Measurements from ENCODE around the gene LINC01488. TPM values are rescaled to one million over a fixed set of nuclear protein-coding genes. Genes with fewer than 3 reads are reported as not detected.

LINC01488 gene
- total and polyA plus RNA-seq, 10 of the 15 experiments (the other 5 are each of a cell fraction or from before 2014, with no cell fraction given) = not detected

DNA sequence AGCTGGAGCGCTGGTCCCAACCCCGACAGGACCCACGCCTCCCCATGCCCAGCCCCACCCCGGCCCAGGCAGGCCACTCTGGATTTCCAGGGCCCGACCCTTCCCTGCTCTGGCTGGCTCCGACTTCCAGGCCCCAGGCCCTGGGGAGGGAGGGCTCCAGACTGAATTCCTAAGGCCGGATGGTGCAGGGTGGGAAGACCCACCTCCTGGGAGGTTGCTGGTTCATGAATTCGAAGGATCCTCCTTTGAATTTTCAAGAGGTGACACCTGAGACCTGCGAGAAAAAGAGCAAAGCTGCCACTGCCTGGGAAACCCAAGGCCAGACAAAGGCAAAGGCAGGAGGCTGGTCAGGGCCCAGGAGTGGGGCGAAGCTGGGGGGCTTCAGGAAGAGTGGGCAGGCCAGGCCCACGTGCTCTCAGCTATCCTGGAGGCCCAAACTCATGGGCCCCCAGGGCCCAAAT, 47.0 kb upstream of the LINC01488 start:
- ChIA-PET POLR2A (no interaction called here), CTCF (no interaction called here), SMC1A (ENCODE audit: uncharacterized antibody, unreplicated experiment) (interaction anchor here (0.6 kb wide), 1 partner anchor 72 kb away, joined by 4 read pairs; no protein-coding TSS in a partner anchor), RAD21 (ENCODE audit: unreplicated experiment) (no interaction called here)
- TF ChIP-seq MEF2B (IDR thresholded peaks at IDR 0.05; ENCODE audit: partially characterized antibody, poor library complexity, severe bottlenecking) (no peak), NBN (IDR thresholded peaks at IDR 0.05) (no peak), RBBP5 (conservative IDR thresholded peaks at IDR 0.05) (no peak), ASH2L (IDR thresholded peaks at IDR 0.05; ENCODE audit: borderline replicate concordance, low read depth) (no peak), CREM (IDR thresholded peaks at IDR 0.05; ENCODE audit: low read depth) (no peak), NR2C2 (IDR thresholded peaks at IDR 0.05; ENCODE audit: borderline replicate concordance, control insufficient read depth, insufficient read length, low read depth) (no peak)
- BruUV-seq (replicated peaks) = no TSS peak
- FAIRE-seq (no peak), DNase-seq (ENCODE audit: low read depth, low spot score) (no peak), ATAC-seq (no peak)
- intact Hi-C loops (cut with micrococcal nuclease; ENCODE audit: unreplicated experiment) (no loop called here), in situ Hi-C loops (cut with MboI) (no loop called here)
- WGBS (ENCODE audit: insufficient coverage, insufficient replicate concordance, low lambda C conversion rate, missing lambda C conversion rate) = 15% methylated on average over 11 of the region's 11 CpGs
- Histone ChIP-seq H3K9me3 (replicated peaks; ENCODE audit: control insufficient read depth, insufficient read depth, low read length) (no peaks in the 10 kb centered on the region), H3K36me3 (ENCODE audit: control insufficient read depth in 2 of 2, insufficient read depth in 2 of 2, low read length in 1 of 2) (no peaks in the 10 kb centered on the region), H3K27me3 (replicated peaks in 1 of 2; ENCODE audit: control insufficient read depth in 2 of 2, insufficient read depth in 2 of 2, low read length in 1 of 2) (peaks cover 0 to 2% of the 10 kb centered on the region in 2 experiments), H3K79me2 (ENCODE audit: control insufficient read depth, insufficient read depth, low read length) (no peaks in the 10 kb centered on the region), H3K4me1 (ENCODE audit: control insufficient read depth, insufficient read depth, low read length) (no peaks in the 10 kb centered on the region), H3K4me3 (no peak overlapping the region), H4K20me1 (ENCODE audit: control insufficient read depth, insufficient read depth) (no peaks in the 10 kb centered on the region), H3K27ac (ENCODE audit: control insufficient read depth, insufficient read depth) (no peak overlapping the region), H3K9ac (ENCODE audit: control insufficient read depth, insufficient read depth, low read length) (no peak overlapping the region), H2AFZ (ENCODE audit: control insufficient read depth, low read depth, low read length) (no peak overlapping the region), H3K4me2 (ENCODE audit: control insufficient read depth, insufficient read depth) (no peak overlapping the region)

DNA sequence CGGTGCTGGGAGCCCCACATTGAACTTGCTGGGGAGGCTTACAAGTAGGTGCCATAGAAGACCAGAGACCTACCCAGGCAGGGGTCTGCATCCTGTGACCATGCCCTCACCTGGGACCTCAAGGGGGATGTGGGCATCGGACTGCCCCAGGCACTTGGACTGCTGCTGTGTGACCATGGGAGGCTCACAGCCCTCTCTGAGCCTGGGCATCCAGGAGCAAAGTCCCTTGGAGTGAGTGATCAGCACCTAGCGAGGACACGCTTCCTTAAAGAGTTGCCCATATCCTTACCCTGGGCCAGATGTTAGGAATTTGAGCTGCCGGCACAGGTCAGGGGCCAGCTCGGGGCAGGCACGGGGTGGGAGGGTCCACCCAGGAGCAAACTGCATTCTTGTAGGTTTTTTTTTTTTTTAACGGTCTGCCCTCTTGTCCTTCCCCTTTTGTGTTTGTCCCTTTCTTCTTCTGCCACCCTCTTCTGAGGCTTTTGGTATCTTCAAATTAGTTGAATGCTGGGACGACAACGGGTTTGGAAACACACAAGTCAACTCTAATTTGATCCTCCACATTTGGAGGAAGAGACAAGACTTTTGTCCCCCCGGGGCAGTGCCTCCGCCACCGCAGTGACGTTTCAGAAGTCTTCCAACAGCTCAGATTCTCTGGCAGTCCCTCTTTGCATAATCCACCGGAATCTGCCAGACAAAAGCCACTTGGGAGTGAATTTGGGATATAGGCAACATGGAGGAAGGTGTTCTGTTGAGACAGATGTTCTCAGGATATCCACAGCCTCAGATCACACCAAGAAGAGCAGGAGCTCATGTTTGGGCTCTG, 46.1 kb upstream of the LINC01488 start:
- intact Hi-C loops (cut with micrococcal nuclease; ENCODE audit: unreplicated experiment) (no loop called here), in situ Hi-C loops (cut with MboI) (no loop called here)
- ATAC-seq (no peak), DNase-seq (ENCODE audit: low read depth, low spot score) (no peak), FAIRE-seq (no peak)
- ChIA-PET POLR2A (no interaction called here), SMC1A (ENCODE audit: uncharacterized antibody, unreplicated experiment) (no interaction called here), CTCF (no interaction called here), RAD21 (ENCODE audit: unreplicated experiment) (no interaction called here)
- Histone ChIP-seq H4K20me1 (ENCODE audit: control insufficient read depth, insufficient read depth) (no peaks in the 10 kb centered on the region), H2AFZ (ENCODE audit: control insufficient read depth, low read depth, low read length) (no peak overlapping the region), H3K27me3 (replicated peaks in 1 of 2; ENCODE audit: control insufficient read depth in 2 of 2, insufficient read depth in 2 of 2, low read length in 1 of 2) (peaks cover 0 to 2% of the 10 kb centered on the region in 2 experiments), H3K4me3 (no peak overlapping the region), H3K27ac (ENCODE audit: control insufficient read depth, insufficient read depth) (no peak overlapping the region), H3K4me2 (ENCODE audit: control insufficient read depth, insufficient read depth) (no peak overlapping the region), H3K36me3 (ENCODE audit: control insufficient read depth in 2 of 2, insufficient read depth in 2 of 2, low read length in 1 of 2) (no peaks in the 10 kb centered on the region), H3K4me1 (ENCODE audit: control insufficient read depth, insufficient read depth, low read length) (no peaks in the 10 kb centered on the region), H3K9ac (ENCODE audit: control insufficient read depth, insufficient read depth, low read length) (no peak overlapping the region), H3K9me3 (replicated peaks; ENCODE audit: control insufficient read depth, insufficient read depth, low read length) (no peaks in the 10 kb centered on the region), H3K79me2 (ENCODE audit: control insufficient read depth, insufficient read depth, low read length) (no peaks in the 10 kb centered on the region)
- TF ChIP-seq SRF (IDR thresholded peaks at IDR 0.05; ENCODE audit: low read depth in 2 of 2, low read length in 2 of 2) (no peak), GABPA (IDR thresholded peaks at IDR 0.05; ENCODE audit: low read depth) (no peak), ZNF207 (IDR thresholded peaks at IDR 0.05; ENCODE audit: borderline replicate concordance) (no peak), SREBF1 (IDR thresholded peaks at IDR 0.05; ENCODE audit: low read length) (no peak)
- TF ChIP-seq, protein P1, sequence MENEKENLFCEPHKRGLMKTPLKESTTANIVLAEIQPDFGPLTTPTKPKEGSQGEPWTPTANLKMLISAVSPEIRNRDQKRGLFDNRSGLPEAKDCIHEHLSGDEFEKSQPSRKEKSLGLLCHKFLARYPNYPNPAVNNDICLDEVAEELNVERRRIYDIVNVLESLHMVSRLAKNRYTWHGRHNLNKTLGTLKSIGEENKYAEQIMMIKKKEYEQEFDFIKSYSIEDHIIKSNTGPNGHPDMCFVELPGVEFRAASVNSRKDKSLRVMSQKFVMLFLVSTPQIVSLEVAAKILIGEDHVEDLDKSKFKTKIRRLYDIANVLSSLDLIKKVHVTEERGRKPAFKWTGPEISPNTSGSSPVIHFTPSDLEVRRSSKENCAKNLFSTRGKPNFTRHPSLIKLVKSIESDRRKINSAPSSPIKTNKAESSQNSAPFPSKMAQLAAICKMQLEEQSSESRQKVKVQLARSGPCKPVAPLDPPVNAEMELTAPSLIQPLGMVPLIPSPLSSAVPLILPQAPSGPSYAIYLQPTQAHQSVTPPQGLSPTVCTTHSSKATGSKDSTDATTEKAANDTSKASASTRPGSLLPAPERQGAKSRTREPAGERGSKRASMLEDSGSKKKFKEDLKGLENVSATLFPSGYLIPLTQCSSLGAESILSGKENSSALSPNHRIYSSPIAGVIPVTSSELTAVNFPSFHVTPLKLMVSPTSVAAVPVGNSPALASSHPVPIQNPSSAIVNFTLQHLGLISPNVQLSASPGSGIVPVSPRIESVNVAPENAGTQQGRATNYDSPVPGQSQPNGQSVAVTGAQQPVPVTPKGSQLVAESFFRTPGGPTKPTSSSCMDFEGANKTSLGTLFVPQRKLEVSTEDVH (IDR thresholded peaks at IDR 0.05; ENCODE audit: low read depth, partially characterized antibody) = no peak
- BruUV-seq (replicated peaks) = no TSS peak
- 20% methylated on average over 15 of the region's 15 CpGs for WGBS (ENCODE audit: insufficient coverage, insufficient replicate concordance, low lambda C conversion rate, missing lambda C conversion rate)
